Esophagus muscularis mucosa (tissue), 4 donors: ENCODE data around the gene TRAPPC5. TPM values are rescaled to one million over a fixed set of nuclear protein-coding genes. Genes with fewer than 3 reads are reported as not detected.

Experiments used
- DNase-seq: peaks from one replicate; pipeline ENCODE4 v3.0.0-alpha.2; 2017; ENCODE audit errors: extremely low spot score
- H3K27ac ChIP-seq, 4 donors: fragments of 200-600 bp; sonication (generic); replicated peaks in 1 of 4; 1 replicate in 3 of 4; 2 replicates in 1 of 4; pipeline ENCODE4 v1.5.1; 2016 to 2019; ENCODE audit warnings: mild to moderate bottlenecking in 1 of 4
- H3K27me3 ChIP-seq, 4 donors: fragments of 200-600 bp; sonication (generic); one replicate each; pipeline versions ENCODE4 v1.5.1 to v1.6.0; 2016 to 2019
- H3K36me3 ChIP-seq, 4 donors: fragments of 200-600 bp; sonication (generic); one replicate each; pipeline ENCODE4 v1.5.1; 2016 to 2019
- H3K4me1 ChIP-seq, 4 donors: fragments of 200-600 bp; sonication (generic); one replicate each; pipeline ENCODE4 v1.5.1; 2016 to 2019
- H3K4me3 ChIP-seq, 4 donors: fragments of 200-600 bp; sonication (generic); 1 replicate in 2 of 4; 2 replicates in 2 of 4; pipeline ENCODE4 v1.5.1; 2016 to 2019; ENCODE audit warnings: mild to moderate bottlenecking in 4 of 4, moderate library complexity in 1 of 4
- H3K9me3 ChIP-seq, 4 donors: fragments of 200-600 bp; sonication (generic); 1 replicate in 3 of 4; 2 replicates in 1 of 4; pipeline ENCODE4 v1.5.1; 2016 to 2019
- CTCF ChIP-seq, 3 experiments: fragments of 200-600 bp in 2 of 3; fragments of 450-650 bp in 1 of 3; sonication (generic) in 2 of 3; IDR thresholded peaks; one replicate each; pipeline ENCODE4 v1.5.1; 2017 to 2019; ENCODE audit warnings: antibody characterized with exemption in 3 of 3, mild to moderate bottlenecking in 2 of 3, moderate library complexity in 1 of 3
- EP300 ChIP-seq: sonication (generic); formaldehyde crosslinking; IDR thresholded peaks from one replicate; pipeline ENCODE4 v1.6.1; 2017; ENCODE audit warnings: antibody characterized with exemption
- POLR2A ChIP-seq: fragments of 450-650 bp; IDR thresholded peaks from one replicate; pipeline ENCODE4 v1.6.1; 2017; ENCODE audit warnings: antibody characterized with exemption, moderate library complexity, mild to moderate bottlenecking, low read depth
- POLR2AphosphoS5 ChIP-seq, 2 donors: sonication (generic); formaldehyde crosslinking; IDR thresholded peaks; one replicate each; pipeline ENCODE4 v1.6.1; 2017; ENCODE audit warnings: antibody characterized with exemption in 2 of 2
- WGBS: methylation state at CpG from one replicate; pipeline ENCODE4 v1.1.5; 2018; 5-methylcytosine and 5-hydroxymethylcytosine counted together
- intact Hi-C: fragments of 100-400 bp; cut with DNase I; formaldehyde crosslinking; loops from one replicate; pipeline ENCODE4 v1.15.1; 2023
- total RNA-seq, 4 donors: library from RNA; depleted of rRNA; stranded (reverse); fragments of >200 nt; gene quantifications; one replicate each; pipeline versions ENCODE4 v1.1.0 to v1.2.1, GENCODE V29; 2016

The TRAPPC5 gene
- total RNA-seq, 4 donors from 2014 or later = 12.5 to 84.7 (median 64.8) TPM

- no peaks in the 10 kb centered on the region for H3K9me3 ChIP-seq
- 53% methylated on average over 14 of the region's 14 CpGs for WGBS
- H3K4me1 ChIP-seq = peaks cover 0 to 3% (median 3%) of the 10 kb centered on the region in 4 donors
- H3K36me3 ChIP-seq = no peaks in the 10 kb centered on the region
- no peak for TF ChIP-seq CTCF (IDR thresholded peaks at IDR 0.05)
- TF ChIP-seq EP300 = no peak
- no peak for TF ChIP-seq POLR2A
- no peak for TF ChIP-seq POLR2AphosphoS5 (IDR thresholded peaks at IDR 0.05)
- no peak overlapping the region for H3K27ac ChIP-seq
- DNase-seq = no peak
- intact Hi-C loops = no loop called here
- no peak overlapping the region for H3K4me3 ChIP-seq
- H3K27me3 ChIP-seq = peaks cover 0 to 36% (median 0%) of the 10 kb centered on the region in 4 donors
Observed at GRCh38 chr19:7657131-7657751, 23.4 kb upstream of the TRAPPC5 start.

GRCh38 chr19:7658219-7658686 lies 22.4 kb upstream of the TRAPPC5 start:
- Histone ChIP-seq H3K9me3 (no peaks in the 10 kb centered on the region), H3K36me3 (no peaks in the 10 kb centered on the region), H3K4me3 (no peak overlapping the region), H3K27me3 (peaks cover 0 to 43% (median 0%) of the 10 kb centered on the region in 4 donors), H3K27ac (no peak overlapping the region), H3K4me1 (no peaks in the 10 kb centered on the region)
- intact Hi-C loops = no loop called here
- TF ChIP-seq POLR2AphosphoS5 (IDR thresholded peaks at IDR 0.05) (no peak), CTCF (IDR thresholded peaks at IDR 0.05) (no peak), POLR2A (no peak), EP300 (no peak)
- 32% methylated on average over 8 of the region's 9 CpGs for WGBS
- DNase-seq = no peak

GRCh38 chr19:7661744-7662538 lies 18.7 kb upstream of the TRAPPC5 start:
- H3K27me3 ChIP-seq = peaks cover 0 to 57% (median 0%) of the 10 kb centered on the region in 4 donors
- intact Hi-C loops = no loop called here
- TF ChIP-seq POLR2AphosphoS5 (IDR thresholded peaks at IDR 0.05) (no peak), CTCF (IDR thresholded peaks at IDR 0.05) (no peak), EP300 (no peak), POLR2A (no peak)
- H3K36me3 ChIP-seq = no peaks in the 10 kb centered on the region
- no peaks in the 10 kb centered on the region for H3K9me3 ChIP-seq
- DNase-seq = no peak
- WGBS = 80% methylated on average over 8 of the region's 8 CpGs
- H3K4me3 ChIP-seq = no peak overlapping the region
- no peaks in the 10 kb centered on the region for H3K4me1 ChIP-seq
- no peak overlapping the region for H3K27ac ChIP-seq

GRCh38 chr19:7662657-7663056 lies 18.0 kb upstream of the TRAPPC5 start:
- 80% methylated on average over 14 of the region's 14 CpGs for WGBS
- H3K4me1 ChIP-seq = no peaks in the 10 kb centered on the region
- TF ChIP-seq CTCF (IDR thresholded peaks at IDR 0.05) = no peak
- H3K27ac ChIP-seq = no peak overlapping the region
- intact Hi-C loops = no loop called here
- peaks cover 0 to 60% (median 0%) of the 10 kb centered on the region in 4 donors for H3K27me3 ChIP-seq
- no peaks in the 10 kb centered on the region for H3K9me3 ChIP-seq
- H3K36me3 ChIP-seq = no peaks in the 10 kb centered on the region
- DNase-seq = no peak
- no peak overlapping the region for H3K4me3 ChIP-seq
